NCI-H226 (cell line): Measurements from ENCODE around the gene THADA.
"Not testable (repeated sequence)": the region's sequence is repeated elsewhere in the genome, so short reads cannot be mapped to it uniquely, and the experiment has no call there.

Source experiments
- DNase-seq: peaks from one replicate; pipeline ENCODE4 v3.0.0-alpha.2; 2015

The THADA gene

DNA sequence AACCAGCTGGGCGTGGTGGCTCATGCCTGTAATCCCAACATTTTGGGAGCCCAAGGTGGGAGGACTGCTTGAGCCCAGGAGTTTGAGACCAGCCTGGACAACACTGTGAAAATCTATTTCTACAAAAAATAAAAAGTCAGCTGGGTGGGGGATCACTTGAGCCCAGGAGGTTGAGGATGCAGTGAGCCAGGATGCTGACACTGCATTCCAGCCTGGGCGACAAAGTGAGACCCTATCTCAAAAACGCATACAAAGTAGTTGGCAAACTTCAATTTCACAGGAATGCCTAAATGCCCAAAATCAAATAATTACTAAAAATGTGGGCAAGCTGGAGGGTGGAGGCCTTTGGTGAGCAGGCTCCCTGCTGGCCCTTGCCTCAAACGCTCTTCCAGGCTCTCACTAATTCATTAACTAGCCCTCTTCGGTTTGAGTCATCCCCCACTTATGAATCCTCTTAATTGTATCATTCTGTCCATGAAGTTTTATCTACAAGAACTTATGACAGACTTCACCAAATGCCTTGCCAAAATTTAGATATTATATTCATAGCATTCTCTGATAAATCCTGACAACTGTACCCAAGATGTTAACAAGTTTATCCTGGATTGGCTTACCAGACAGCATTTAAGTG, 300.8 kb downstream of the THADA start:
- no peak for DNase-seq

DNA sequence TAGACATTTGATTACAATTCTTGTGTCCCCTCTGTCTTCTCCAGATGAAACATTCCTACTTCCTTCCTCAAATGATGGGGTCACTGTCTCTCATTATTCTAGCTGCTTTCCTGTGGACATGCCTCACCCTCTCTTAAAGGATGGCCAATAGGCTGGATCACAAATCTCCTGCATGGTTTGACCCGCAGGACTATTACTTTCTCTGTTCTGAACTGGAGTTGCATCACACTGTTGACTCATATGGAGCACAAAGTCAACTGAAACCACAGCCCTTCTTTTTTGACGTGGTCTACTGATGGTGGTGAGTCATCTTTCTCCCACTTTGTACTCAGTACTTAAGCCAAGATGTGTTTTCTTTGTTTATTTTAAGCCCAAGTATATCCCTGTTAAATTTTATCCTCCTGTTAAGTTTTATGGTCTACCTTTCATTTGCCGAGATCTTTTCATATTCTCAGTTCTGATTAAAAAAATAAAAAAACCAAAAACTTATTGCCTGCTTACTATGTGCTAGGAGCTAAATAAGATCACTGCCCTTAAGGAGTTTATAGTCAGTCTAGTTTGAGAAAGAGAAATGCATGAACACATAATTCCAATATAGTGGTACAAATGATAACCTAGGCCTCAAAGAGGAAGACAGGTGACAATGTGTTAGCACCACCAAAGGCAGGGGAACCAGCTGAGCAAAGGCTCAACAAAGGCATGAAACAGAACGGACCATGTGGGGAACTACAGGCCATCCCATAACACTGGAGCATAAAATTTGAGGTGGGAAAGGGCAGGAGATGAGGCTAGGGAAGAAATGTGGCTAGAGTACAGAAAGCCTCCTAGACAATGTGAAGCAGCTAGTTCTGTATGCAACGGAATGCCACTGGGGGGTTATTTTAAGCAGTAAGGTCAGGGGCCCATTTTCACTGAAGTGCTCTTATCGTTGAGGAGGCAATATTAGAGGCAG, 301.8 kb downstream of the THADA start:
- DNase-seq = peak; percentile 96

GRCh38 chr2:43292851-43293743, 302.7 kb downstream of the THADA start:
- no peak for DNase-seq

GRCh38 chr2:43292297-43292696, 303.5 kb downstream of the THADA start:
- no peak for DNase-seq

DNA sequence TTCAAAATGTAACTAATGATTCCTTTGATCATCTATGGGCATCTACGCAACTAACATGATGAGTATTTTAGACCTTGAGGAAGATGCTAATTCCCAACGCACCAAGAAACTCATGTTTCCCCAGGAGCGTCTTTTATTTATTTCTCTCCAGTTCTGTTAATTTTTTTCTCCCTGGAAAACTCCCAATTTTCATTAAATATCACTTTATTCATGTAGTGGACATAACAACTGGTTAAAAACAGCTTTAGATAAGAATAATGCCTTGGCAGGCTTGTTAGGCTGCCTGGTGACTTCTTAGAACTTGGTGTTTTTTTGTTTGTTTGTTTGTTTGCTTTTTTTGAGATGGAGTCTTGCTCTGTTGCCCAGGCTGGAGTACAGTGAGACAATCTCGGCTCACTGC, 306.5 kb downstream of the THADA start:
- no peak for DNase-seq

DNA sequence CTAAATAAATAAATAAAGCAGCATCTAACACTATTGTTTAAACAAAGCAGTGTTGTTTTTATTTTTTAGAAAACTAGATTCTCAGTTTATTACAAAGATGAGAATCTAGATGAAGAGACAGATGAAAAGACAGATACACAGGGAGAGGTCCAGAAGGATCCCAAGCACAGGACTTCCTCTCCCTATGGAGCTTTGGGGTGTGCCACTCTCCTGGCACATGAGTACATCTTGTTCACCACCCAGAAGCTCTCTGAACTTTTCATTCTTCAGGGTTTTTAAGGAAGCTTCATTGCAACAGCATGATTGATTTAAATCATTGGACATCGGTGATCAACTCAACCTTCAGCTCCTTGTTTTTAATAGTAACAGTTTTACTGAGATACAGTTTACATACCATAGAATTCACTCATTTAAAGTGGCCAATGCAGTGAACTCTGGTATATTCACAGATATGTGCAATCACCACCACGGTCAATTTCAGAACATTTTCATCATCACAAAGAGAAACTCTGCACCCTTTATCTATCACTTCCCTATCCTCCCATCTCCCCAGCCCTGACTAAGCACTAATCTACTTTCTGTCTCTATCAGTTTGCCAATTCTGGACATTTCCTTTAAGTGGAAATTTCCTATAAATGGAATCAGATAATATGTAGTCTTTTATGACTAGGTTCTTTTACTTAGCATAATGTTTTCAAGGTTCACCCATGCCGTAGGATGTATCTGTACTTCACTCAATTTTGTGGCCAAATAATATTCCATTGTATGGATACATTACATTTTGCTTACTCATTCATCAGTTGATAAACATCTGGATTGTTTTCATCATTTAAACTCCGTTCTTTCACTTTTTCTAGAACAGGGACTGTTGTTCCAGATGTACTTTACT, 307.2 kb downstream of the THADA start:
- no peak for DNase-seq

DNA sequence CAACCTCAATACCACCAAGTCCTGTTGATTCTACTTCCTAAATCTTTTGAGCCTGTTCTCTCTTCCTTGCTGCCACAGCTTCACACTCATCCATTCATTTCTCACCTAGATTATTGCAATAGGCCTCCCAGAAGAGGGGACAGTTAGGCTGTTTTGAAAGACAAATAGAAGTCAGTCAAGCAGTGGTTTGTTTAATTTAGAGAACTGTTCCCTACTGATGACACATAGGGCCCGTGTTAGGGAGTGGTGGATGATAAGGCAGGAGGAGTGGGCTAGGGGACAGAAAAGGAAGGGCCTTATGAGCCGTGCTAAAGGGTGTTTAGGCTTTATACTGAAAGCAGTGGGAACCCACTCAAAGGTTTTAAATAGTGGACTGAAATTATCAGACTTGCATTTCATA, 309.9 kb downstream of the THADA start:
- DNase-seq = no peak

- no peak for DNase-seq
Measured at GRCh38 chr2:43284967-43285366, 310.9 kb downstream of the THADA start.

DNA sequence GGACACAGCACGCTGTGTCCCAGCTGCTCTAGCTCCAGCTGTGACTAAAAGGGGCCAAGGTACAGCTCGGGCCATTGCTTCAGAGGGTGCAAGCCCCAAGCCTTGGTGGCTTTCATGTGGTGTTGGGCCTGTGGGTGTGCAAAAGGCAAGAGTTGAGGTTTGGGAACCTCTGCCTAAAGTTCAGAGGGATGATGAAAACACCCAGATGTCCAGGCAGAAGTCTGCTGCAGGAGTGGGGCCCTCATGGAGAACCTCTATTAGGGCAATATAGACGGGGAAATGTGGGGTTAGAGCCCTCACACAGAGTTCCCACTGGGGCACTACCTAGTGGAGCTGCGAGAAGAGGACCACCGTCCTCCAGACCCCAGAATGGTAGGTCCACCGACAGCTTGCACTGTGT, 311.5 kb downstream of the THADA start:
- DNase-seq = not testable (repeated sequence)

GRCh38 chr2:43280994-43281393, 314.8 kb downstream of the THADA start:
- no peak for DNase-seq

DNA sequence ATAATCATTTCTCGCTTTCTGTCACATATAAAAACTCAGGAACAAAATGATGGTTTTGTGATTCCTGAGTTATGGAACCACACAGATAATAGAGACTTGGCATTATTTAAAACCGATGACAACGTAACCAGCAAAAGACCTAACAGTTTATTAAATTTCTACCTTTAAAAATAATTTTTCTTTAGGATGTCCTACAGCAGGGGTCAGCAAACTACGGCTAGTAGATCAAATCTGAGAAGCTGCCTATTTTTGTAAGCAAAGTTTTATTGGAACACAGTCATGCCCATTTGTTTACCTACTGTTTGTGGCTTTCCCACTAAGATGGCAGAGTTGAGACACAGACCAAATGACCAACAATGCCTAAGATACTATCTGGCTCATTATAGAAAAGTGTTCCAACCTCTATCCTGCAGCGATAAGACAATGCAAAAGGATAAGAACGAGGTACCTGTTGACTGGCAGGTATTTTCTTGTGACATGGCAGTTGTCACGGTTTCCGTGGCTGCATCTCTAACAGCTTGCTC, 316.5 kb downstream of the THADA start:
- no peak for DNase-seq

DNA sequence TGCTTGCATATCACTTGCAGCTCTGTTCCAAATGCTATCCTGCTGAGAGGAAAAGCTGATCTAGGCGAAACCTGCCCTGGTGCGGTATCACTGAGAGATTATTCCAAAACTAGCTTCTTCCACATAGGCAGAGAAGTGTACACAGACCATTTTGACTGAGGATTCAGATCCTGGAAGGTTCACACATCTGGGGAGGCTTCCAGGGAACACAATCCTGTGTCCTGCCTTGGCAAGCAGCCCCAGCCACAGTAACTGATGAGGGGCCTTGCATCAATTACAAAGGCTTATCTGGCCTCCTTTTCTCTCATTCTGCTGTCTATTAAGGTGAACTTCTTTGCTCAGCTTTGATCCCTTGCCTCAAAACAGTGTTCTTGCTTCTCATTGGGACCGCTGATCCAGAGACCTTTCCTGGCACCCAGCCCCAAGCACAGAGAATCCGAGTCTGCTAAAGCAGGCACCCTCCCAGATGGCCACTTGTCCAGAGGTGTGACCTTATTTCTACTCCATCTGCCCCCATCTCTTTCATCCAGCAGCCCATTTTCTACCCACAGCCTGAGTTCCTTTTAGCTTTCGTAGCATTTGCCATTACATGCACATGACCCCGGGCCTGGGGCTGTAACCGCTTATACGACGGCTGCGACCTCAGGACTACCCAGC, 317.1 kb downstream of the THADA start:
- DNase-seq = no peak

DNA sequence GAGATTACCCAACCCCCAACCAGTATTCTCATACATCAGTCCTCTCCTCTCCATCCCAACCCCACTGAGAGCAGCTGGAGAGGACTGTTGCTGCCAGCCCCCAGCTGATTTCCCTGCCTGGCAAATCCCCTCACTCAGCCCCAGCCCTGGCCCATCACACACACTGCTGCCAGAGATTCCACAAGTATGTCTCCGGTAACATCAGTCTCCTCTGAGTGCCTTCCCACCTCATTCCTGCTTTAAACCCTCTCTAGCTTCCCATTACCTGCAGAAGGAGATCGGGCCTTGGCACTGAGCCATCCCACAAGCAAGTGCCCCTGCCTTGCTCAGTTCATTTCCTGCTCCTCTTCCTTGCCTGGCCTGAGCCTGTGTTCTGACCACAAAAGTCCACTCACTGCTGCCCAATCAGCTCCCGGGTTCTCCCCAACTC, 318.9 kb downstream of the THADA start:
- DNase-seq = peak; percentile 37

- DNase-seq = no peak
Measured at GRCh38 chr2:43276266-43276941, 319.4 kb downstream of the THADA start.

GRCh38 chr2:43274721-43275120, 321.1 kb downstream of the THADA start:
- no peak for DNase-seq

- no peak for DNase-seq
Measured at GRCh38 chr2:43274055-43274454, 321.8 kb downstream of the THADA start.

DNA sequence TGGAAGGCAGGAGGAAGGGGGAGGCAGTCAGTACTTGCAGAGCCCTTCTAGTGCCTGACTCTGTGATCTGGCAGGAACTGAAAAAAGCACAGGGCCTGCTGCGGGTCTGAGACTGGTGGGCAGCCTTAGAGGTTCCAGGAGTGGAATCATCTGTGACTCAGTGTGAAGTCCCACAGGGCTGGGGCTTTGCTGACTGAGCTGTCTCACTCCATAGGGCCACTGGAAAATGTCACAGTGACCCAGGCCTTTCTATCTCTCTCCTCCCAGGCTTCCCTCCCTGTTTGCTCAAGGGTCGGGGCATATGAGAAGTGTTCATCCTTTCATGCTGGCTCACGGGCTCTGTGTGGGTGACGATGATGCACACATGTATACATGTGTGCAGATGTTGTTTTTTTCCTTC, 322.3 kb downstream of the THADA start:
- no peak for DNase-seq

GRCh38 chr2:43270930-43271615, 324.8 kb downstream of the THADA start:
- no peak for DNase-seq

- no peak for DNase-seq
Measured at GRCh38 chr2:43270461-43270860, 325.4 kb downstream of the THADA start.

DNA sequence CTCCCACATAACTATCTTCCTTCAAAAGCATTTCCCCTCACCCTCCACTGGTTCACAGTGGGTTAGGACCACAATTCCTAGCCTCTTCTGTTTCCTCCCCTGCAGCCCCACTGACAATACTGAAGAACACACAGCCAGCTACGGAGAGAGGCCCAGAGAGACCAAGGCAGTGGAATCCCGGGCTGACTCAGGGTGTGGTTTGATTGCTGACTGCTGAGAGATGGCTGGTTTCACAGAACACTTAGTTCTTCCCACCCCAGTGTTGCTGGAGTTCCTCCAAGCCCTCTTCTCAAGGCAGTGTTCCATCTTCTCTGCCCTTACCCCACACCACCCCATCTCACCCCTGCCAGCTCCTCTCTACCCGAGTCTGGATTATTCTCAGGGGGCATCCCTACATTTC, 326.1 kb downstream of the THADA start:
- DNase-seq = peak; percentile 54
